NCI-H2196 (cell line): Measurements from ENCODE around the gene MYOCD.
A peak's percentile ranks its signal among the peaks of the same experiment; 100 is the strongest.

Experiments used
- DNase-seq: peaks from one replicate; lab custom pipeline; 2025; ENCODE audit not compliant: unreplicated experiment; lab: John Stamatoyannopoulos, UW

Gene MYOCD

GRCh38 chr17:12744786-12745185, 79.1 kb downstream of the MYOCD start:
- no peak for DNase-seq

GRCh38 chr17:12745486-12745885, 79.8 kb downstream of the MYOCD start:
- no peak for DNase-seq

- DNase-seq, result no peak
Measured at GRCh38 chr17:12756786-12757185, 91.1 kb downstream of the MYOCD start.

GRCh38 chr17:12759090-12759489, 93.4 kb downstream of the MYOCD start:
- DNase-seq, result no peak

- no peak for DNase-seq
Measured at GRCh38 chr17:12765548-12765947, 99.9 kb downstream of the MYOCD start.

GRCh38 chr17:12768255-12768654, 102.6 kb downstream of the MYOCD start:
- no peak for DNase-seq

GRCh38 chr17:12769981-12770380, 104.3 kb downstream of the MYOCD start:
- no peak for DNase-seq

GRCh38 chr17:12773153-12773552, 107.5 kb downstream of the MYOCD start:
- DNase-seq, result no peak

- no peak for DNase-seq
Measured at GRCh38 chr17:12789075-12789480, 123.4 kb downstream of the MYOCD start.

GRCh38 chr17:12789481-12790248, 124.0 kb downstream of the MYOCD start, which contains the start of gene ARHGAP44:
ARHGAP44 (plus strand) TSS chr17:12789498; CDS start chr17:12789839, 341 bp downstream.
- DNase-seq, result peak; percentile 11

GRCh38 chr17:12790249-12791106, 124.8 kb downstream of the MYOCD start:
- DNase-seq, result no peak

GRCh38 chr17:12794919-12795532, 129.3 kb downstream of the MYOCD start:
- DNase-seq, result no peak

GRCh38 chr17:12800855-12801365, 135.2 kb downstream of the MYOCD start:
- no peak for DNase-seq

GRCh38 chr17:12806630-12807029, 140.9 kb downstream of the MYOCD start:
- no peak for DNase-seq

GRCh38 chr17:12808723-12809122, 143.0 kb downstream of the MYOCD start:
- no peak for DNase-seq

GRCh38 chr17:12812877-12813276, 147.2 kb downstream of the MYOCD start:
- DNase-seq, result no peak

- DNase-seq, result no peak
Measured at GRCh38 chr17:12813664-12814063, 148.0 kb downstream of the MYOCD start.

GRCh38 chr17:12814718-12815117, 149.0 kb downstream of the MYOCD start:
- no peak for DNase-seq

GRCh38 chr17:12815642-12816141, 150.0 kb downstream of the MYOCD start:
- no peak for DNase-seq
